ENCODE results near the gene MYO7B. TPM values are rescaled to one million over a fixed set of nuclear protein-coding genes. Genes with fewer than 3 reads are reported as not detected.

Gene MYO7B
- total and polyA plus RNA-seq, 2 donors (not counting 1 experiment from before 2014, with no cell fraction given) = 5.0 to 68.2 TPM

GRCh38 chr2:127580167-127581049, 44.9 kb downstream of the MYO7B start:
- ChIA-PET POLR2A (no interaction called here), CTCF (interaction anchor here (1.4 to 1.8 kb wide), 2 partner anchors 11 to 70 kb away, joined by 6 to 12 read pairs; no protein-coding TSS in a partner anchor)
- H3K4me1 Mint-ChIP-seq = peaks cover 39% of the 10 kb centered on the region
- H3K4me1 ChIP-seq (ENCODE audit: control insufficient read depth in 2 of 2, insufficient read depth in 2 of 2, low read length in 2 of 2) = peaks cover 35 to 36% of the 10 kb centered on the region in 2 donors
- H3K27me3 ChIP-seq (replicated peaks in 1 of 4; ENCODE audit: control extremely low read depth in 1 of 4, control insufficient read depth in 3 of 4, insufficient read depth in 4 of 4, low read length in 3 of 4) = no peaks in the 10 kb centered on the region
- DNase-seq (peak; percentile 8), ATAC-seq (ENCODE audit: low read depth) (no peak)
- no peak overlapping the region for H2AFZ ChIP-seq (ENCODE audit: insufficient read depth, low read depth, low read length, poor library complexity, severe bottlenecking)
- H3K9ac ChIP-seq (ENCODE audit: low read length) = no peak overlapping the region
- H3K9me3 ChIP-seq (ENCODE audit: control extremely low read depth in 1 of 3, control insufficient read depth in 2 of 3, insufficient read depth in 1 of 3, low read length in 2 of 3) = peaks cover 0 to 11% (median 0%) of the 10 kb centered on the region in 3 donors
- no peaks in the 10 kb centered on the region for H3K36me3 ChIP-seq (replicated peaks in 1 of 2; ENCODE audit: control extremely low read depth in 1 of 2, control insufficient read depth in 1 of 2, extremely low read depth in 1 of 2, insufficient read depth in 2 of 2, low read length in 1 of 2)
- no peak overlapping the region for H3K4me3 Mint-ChIP-seq
- no peak overlapping the region for H3K27ac Mint-ChIP-seq
- H3K4me3 ChIP-seq (ENCODE audit: control extremely low read depth in 1 of 5, extremely low read depth in 1 of 5, insufficient read depth in 1 of 5, low read depth in 2 of 5, low read length in 4 of 5) = no peak overlapping the region
- no peak overlapping the region for H3K4me2 ChIP-seq (replicated peaks; ENCODE audit: low read depth, low read length, poor library complexity, severe bottlenecking)
- WGBS (ENCODE audit: insufficient coverage) = 80% methylated on average over 14 of the region's 24 CpGs
- TF ChIP-seq, protein P1, sequence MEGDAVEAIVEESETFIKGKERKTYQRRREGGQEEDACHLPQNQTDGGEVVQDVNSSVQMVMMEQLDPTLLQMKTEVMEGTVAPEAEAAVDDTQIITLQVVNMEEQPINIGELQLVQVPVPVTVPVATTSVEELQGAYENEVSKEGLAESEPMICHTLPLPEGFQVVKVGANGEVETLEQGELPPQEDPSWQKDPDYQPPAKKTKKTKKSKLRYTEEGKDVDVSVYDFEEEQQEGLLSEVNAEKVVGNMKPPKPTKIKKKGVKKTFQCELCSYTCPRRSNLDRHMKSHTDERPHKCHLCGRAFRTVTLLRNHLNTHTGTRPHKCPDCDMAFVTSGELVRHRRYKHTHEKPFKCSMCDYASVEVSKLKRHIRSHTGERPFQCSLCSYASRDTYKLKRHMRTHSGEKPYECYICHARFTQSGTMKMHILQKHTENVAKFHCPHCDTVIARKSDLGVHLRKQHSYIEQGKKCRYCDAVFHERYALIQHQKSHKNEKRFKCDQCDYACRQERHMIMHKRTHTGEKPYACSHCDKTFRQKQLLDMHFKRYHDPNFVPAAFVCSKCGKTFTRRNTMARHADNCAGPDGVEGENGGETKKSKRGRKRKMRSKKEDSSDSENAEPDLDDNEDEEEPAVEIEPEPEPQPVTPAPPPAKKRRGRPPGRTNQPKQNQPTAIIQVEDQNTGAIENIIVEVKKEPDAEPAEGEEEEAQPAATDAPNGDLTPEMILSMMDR (IDR thresholded peaks at IDR 0.05) = no peak
- no peak for TF ChIP-seq EZH2 (IDR thresholded peaks at IDR 0.05; ENCODE audit: borderline replicate concordance, insufficient read depth, low read depth, low read length, poor library complexity, severe bottlenecking)
- intact Hi-C loops (cut with micrococcal nuclease) = no loop called here
- no peaks in the 10 kb centered on the region for H3K79me2 ChIP-seq (ENCODE audit: control insufficient read depth, insufficient read depth, low read length)
- no peaks in the 10 kb centered on the region for H4K20me1 ChIP-seq (ENCODE audit: control insufficient read depth, insufficient read depth, low read length, poor library complexity, severe bottlenecking)
- no peaks in the 10 kb centered on the region for H3K27me3 Mint-ChIP-seq
- no peaks in the 10 kb centered on the region for H3K9me3 Mint-ChIP-seq (ENCODE audit: insufficient read depth)
- no peak overlapping the region for H3K27ac ChIP-seq (ENCODE audit: low read length in 2 of 2)

DNA sequence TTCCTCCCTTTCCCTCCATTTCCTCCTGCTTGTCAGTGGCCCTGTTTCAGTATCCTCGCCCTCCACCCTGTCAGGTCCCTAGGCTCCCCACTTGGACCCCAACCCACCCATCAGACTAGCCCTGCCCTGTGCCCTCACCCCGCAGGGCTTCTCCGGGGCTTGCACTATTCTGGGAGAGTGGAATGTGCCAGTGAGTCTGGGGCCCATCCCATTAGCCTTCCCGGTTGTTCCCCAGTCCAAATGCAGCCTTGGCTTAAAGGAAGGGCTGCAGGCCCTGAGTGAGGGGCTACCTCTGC, 45.5 kb downstream of the MYO7B start:
- ATAC-seq (ENCODE audit: low read depth) = no peak

More for the DNA sequence above, 45.5 kb downstream of the MYO7B start:
- DNase-seq = no peak
- peaks cover 30% of the 10 kb centered on the region in 2 donors for H3K4me1 ChIP-seq (ENCODE audit: control insufficient read depth in 2 of 2, insufficient read depth in 2 of 2, low read length in 2 of 2)
- Mint-ChIP-seq H3K27ac (no peak overlapping the region), H3K27me3 (no peaks in the 10 kb centered on the region), H3K9me3 (ENCODE audit: insufficient read depth) (no peaks in the 10 kb centered on the region), H3K4me3 (no peak overlapping the region), H3K4me1 (peaks cover 33% of the 10 kb centered on the region)
- no peak overlapping the region for H3K4me2 ChIP-seq (replicated peaks; ENCODE audit: low read depth, low read length, poor library complexity, severe bottlenecking)
- POLR2A ChIA-PET = no interaction called here
- no peaks in the 10 kb centered on the region for H4K20me1 ChIP-seq (ENCODE audit: control insufficient read depth, insufficient read depth, low read length, poor library complexity, severe bottlenecking)
- intact Hi-C loops (cut with micrococcal nuclease) = no loop called here
- H3K27ac ChIP-seq (ENCODE audit: low read length in 2 of 2) = no peak overlapping the region
- H3K4me3 ChIP-seq (ENCODE audit: control extremely low read depth in 1 of 5, extremely low read depth in 1 of 5, insufficient read depth in 1 of 5, low read depth in 2 of 5, low read length in 4 of 5) = no peak overlapping the region
- no peaks in the 10 kb centered on the region for H3K79me2 ChIP-seq (ENCODE audit: control insufficient read depth, insufficient read depth, low read length)
- WGBS (ENCODE audit: insufficient coverage) = 100% methylated on average over 3 of the region's 4 CpGs
- H3K27me3 ChIP-seq (replicated peaks in 1 of 4; ENCODE audit: control extremely low read depth in 1 of 4, control insufficient read depth in 3 of 4, insufficient read depth in 4 of 4, low read length in 3 of 4) = no peaks in the 10 kb centered on the region
- no peak overlapping the region for H3K9ac ChIP-seq (ENCODE audit: low read length)
- H3K9me3 ChIP-seq (ENCODE audit: control extremely low read depth in 1 of 3, control insufficient read depth in 2 of 3, insufficient read depth in 1 of 3, low read length in 2 of 3) = peaks cover 0 to 11% (median 0%) of the 10 kb centered on the region in 3 donors
- no peak for TF ChIP-seq EZH2 (IDR thresholded peaks at IDR 0.05; ENCODE audit: borderline replicate concordance, insufficient read depth, low read depth, low read length, poor library complexity, severe bottlenecking)
- TF ChIP-seq, protein P1 (IDR thresholded peaks at IDR 0.05) = no peak
- H3K36me3 ChIP-seq (replicated peaks in 1 of 2; ENCODE audit: control extremely low read depth in 1 of 2, control insufficient read depth in 1 of 2, extremely low read depth in 1 of 2, insufficient read depth in 2 of 2, low read length in 1 of 2) = no peaks in the 10 kb centered on the region
- CTCF ChIA-PET = interaction anchor here (1.4 kb wide), 2 partner anchors 10 kb away, joined by 6 to 12 read pairs; no protein-coding TSS in a partner anchor
- H2AFZ ChIP-seq (ENCODE audit: insufficient read depth, low read depth, low read length, poor library complexity, severe bottlenecking) = no peak overlapping the region

Data from B cell (primary cell).